Measurements from ENCODE around the gene SLC26A11.

SLC26A11 gene

DNA sequence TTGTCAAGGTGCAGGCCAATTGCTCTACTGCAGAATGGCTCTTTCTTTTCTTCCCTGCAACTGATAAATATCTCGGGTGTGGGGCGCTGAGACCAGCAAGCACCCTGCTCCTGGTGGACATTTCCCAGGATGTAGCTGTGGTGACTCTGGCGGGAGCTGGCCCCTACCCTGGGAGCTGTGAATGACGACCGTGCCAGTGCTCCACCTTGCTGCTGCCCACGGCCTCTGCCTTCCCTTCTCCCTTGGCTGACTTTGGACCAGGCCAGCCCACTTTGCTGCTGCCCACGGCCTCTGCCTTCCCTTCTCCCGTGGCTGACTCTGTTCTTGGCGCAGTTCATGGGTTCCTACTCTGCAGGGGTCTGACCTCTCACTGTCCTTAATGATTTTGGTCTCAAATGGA, 34.3 kb upstream of the SLC26A11 start:
- ChIA-PET POLR2A (no interaction called here), CTCF (no interaction called here)
- DNase-seq (ENCODE audit: extremely low spot score) = no peak
- TF ChIP-seq CTBP1 (IDR thresholded peaks at IDR 0.05; ENCODE audit: borderline replicate concordance) = no peak

DNA sequence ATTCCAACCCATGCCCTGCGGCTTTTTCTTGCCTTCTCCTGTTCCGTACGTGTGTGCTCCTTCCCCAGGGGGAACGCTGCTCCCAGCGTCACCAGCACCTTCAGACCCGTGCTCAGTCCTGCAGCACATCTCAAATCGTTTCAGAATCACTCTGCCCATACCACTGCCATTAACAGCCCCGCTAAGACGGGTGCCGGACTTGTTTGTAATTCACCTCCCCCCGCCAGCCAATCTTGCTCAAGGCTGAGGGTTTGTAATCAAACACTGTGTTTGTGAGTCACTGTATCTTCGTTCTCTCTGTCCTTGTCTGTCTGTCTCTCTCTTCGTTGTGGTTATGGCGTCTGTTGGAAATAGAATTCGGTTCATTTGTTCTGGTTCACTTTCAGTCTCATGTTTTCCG, 33.1 kb upstream of the SLC26A11 start:
- POLR2A ChIA-PET = no interaction called here
- TF ChIP-seq TARDBP (IDR thresholded peaks at IDR 0.05) (no peak), NFRKB (IDR thresholded peaks at IDR 0.05) (no peak)
- CTCF ChIA-PET = no interaction called here
- DNase-seq (ENCODE audit: extremely low spot score) = no peak

DNA sequence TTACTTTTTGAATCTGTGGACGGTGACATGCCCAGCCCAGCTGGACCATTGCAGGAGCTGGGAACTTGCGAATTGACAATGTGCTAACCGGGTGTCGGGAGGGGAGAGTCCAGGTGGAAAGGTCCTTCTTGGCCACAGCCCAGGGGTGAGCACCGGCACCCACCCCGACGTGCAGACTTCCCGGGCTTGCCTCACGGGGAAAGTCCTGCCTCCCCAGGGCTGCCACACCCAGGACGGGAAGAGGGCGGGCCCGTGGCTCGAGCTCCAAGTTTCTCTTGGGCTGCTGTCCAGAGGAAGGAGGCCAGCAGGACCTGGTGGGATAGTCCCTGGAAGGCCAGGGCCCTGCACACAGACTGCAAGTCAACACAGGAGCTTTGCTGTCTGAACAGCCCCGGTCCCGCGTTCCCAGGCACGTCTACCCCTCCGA, 32.7 kb upstream of the SLC26A11 start:
- no peak for TF ChIP-seq SP1 (IDR thresholded peaks at IDR 0.05)
- TF ChIP-seq L3MBTL2 (conservative IDR thresholded peaks at IDR 0.05) = no peak
- no peak for TF ChIP-seq SUZ12 (IDR thresholded peaks at IDR 0.05)
- no peak for DNase-seq (ENCODE audit: extremely low spot score)
- ChIA-PET POLR2A (no interaction called here), CTCF (interaction anchor here (1.3 kb wide), 1 partner anchor 86 kb away, joined by 3 read pairs; the partner anchor contains the start of gene GAA)

GRCh38 chr17:80189611-80190010, 30.6 kb upstream of the SLC26A11 start:
- ChIA-PET CTCF (no interaction called here), POLR2A (no interaction called here)
- no peak for TF ChIP-seq SP1 (IDR thresholded peaks at IDR 0.05)
- no peak for TF ChIP-seq ELF4 (IDR thresholded peaks at IDR 0.05)
- TF ChIP-seq NFRKB (IDR thresholded peaks at IDR 0.05) = no peak
- no peak for TF ChIP-seq PKNOX1 (IDR thresholded peaks at IDR 0.05)
- TF ChIP-seq SUZ12 (IDR thresholded peaks at IDR 0.05) = no peak
- no peak for TF ChIP-seq FOXM1 (IDR thresholded peaks at IDR 0.05; ENCODE audit: borderline replicate concordance)
- TF ChIP-seq HDGF (IDR thresholded peaks at IDR 0.05; ENCODE audit: borderline replicate concordance) = no peak
- no peak for TF ChIP-seq BHLHE40 (IDR thresholded peaks at IDR 0.05; ENCODE audit: borderline replicate concordance)
- no peak for TF ChIP-seq ZNF384 (IDR thresholded peaks at IDR 0.05)
- TF ChIP-seq FOXK2 (IDR thresholded peaks at IDR 0.05) = no peak
- no peak for TF ChIP-seq L3MBTL2 (conservative IDR thresholded peaks at IDR 0.05)
- no peak for TF ChIP-seq FOXA1 (IDR thresholded peaks at IDR 0.05)
- no peak for TF ChIP-seq TARDBP (IDR thresholded peaks at IDR 0.05)
- TF ChIP-seq ARNT (IDR thresholded peaks at IDR 0.05) = no peak
- TF ChIP-seq LEF1 (IDR thresholded peaks at IDR 0.05; ENCODE audit: borderline replicate concordance) = no peak
- no peak for TF ChIP-seq CTBP1 (IDR thresholded peaks at IDR 0.05; ENCODE audit: borderline replicate concordance)
- DNase-seq (ENCODE audit: extremely low spot score) = no peak

DNA sequence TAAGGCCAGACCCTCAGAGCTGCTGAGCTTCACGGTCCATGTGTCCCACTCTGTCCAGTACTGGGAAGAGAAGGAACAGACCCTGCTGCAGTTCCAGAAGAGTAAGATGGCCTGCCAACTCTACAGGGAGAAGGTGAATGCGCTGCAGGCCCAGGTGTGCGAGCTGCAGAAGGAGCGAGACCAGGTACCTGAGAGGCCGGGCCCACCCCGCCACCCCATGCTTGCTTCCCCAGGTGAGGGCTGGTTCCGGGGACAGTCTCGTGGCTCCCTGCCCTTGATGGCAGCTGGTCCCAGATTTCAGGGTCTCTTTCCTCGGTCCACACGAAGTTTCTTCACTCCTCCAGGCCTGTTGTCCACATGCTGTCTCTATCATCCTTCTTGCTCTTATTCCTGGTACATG, 29.5 kb upstream of the SLC26A11 start:
- ChIA-PET CTCF (interaction anchor here (0.6 kb wide), 1 partner anchor 8 kb away, joined by 4 read pairs; no protein-coding TSS in a partner anchor), POLR2A (interaction anchor here (1.2 kb wide), 1 partner anchor 90 kb away, joined by 3 read pairs; the partner anchor contains the start of gene GAA)
- no peak for DNase-seq (ENCODE audit: extremely low spot score)
- no peak for TF ChIP-seq CTBP1 (IDR thresholded peaks at IDR 0.05; ENCODE audit: borderline replicate concordance)
- TF ChIP-seq SP1 (IDR thresholded peaks at IDR 0.05) = no peak
- no peak for TF ChIP-seq ARNT (IDR thresholded peaks at IDR 0.05)
- TF ChIP-seq LEF1 (IDR thresholded peaks at IDR 0.05; ENCODE audit: borderline replicate concordance) = no peak
- no peak for TF ChIP-seq L3MBTL2 (conservative IDR thresholded peaks at IDR 0.05)
- no peak for TF ChIP-seq PKNOX1 (IDR thresholded peaks at IDR 0.05)
- no peak for TF ChIP-seq FOXK2 (IDR thresholded peaks at IDR 0.05)
- TF ChIP-seq HDGF (IDR thresholded peaks at IDR 0.05; ENCODE audit: borderline replicate concordance) = no peak
- TF ChIP-seq NFRKB (IDR thresholded peaks at IDR 0.05) = no peak
- TF ChIP-seq TARDBP (IDR thresholded peaks at IDR 0.05) = no peak
- TF ChIP-seq ELF4 (IDR thresholded peaks at IDR 0.05) = no peak
- TF ChIP-seq ZNF384 (IDR thresholded peaks at IDR 0.05) = no peak
- TF ChIP-seq SUZ12 (IDR thresholded peaks at IDR 0.05) = no peak
- no peak for TF ChIP-seq BHLHE40 (IDR thresholded peaks at IDR 0.05; ENCODE audit: borderline replicate concordance)
- no peak for TF ChIP-seq FOXM1 (IDR thresholded peaks at IDR 0.05; ENCODE audit: borderline replicate concordance)
- TF ChIP-seq FOXA1 (IDR thresholded peaks at IDR 0.05) = no peak

DNA sequence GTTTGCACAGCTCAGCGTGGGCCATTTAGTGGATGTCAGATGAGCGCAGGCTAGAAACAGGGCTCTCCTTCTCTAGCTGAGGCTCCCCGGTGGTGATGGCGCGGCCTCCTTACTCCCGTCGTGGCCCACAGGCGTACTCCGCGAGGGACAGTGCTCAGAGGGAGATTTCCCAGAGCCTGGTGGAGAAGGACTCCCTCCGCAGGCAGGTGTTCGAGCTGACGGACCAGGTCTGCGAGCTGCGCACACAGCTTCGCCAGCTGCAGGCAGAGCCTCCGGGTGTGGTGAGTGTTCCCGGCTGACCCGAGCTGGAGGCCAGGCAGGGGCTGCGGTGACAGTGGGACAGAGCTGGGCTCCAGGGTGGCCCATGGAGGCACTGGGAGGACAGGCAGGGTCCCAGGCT, 29.0 kb upstream of the SLC26A11 start:
- CTCF ChIA-PET = interaction anchor here (0.6 kb wide), 1 partner anchor 9 kb away, joined by 4 read pairs; no protein-coding TSS in a partner anchor
- POLR2A ChIA-PET = interaction anchor here (1.2 kb wide), 1 partner anchor 90 kb away, joined by 3 read pairs; the partner anchor contains the start of gene GAA
- no peak for DNase-seq (ENCODE audit: extremely low spot score)
- TF ChIP-seq ARNT (IDR thresholded peaks at IDR 0.05) (no peak), CTBP1 (IDR thresholded peaks at IDR 0.05; ENCODE audit: borderline replicate concordance) (no peak)

GRCh38 chr17:80191865-80192661, 28.2 kb upstream of the SLC26A11 start:
- CTCF ChIA-PET = no interaction called here
- no peak for TF ChIP-seq FOXK2 (IDR thresholded peaks at IDR 0.05)
- no peak for TF ChIP-seq PKNOX1 (IDR thresholded peaks at IDR 0.05)
- TF ChIP-seq BHLHE40 (IDR thresholded peaks at IDR 0.05; ENCODE audit: borderline replicate concordance) = no peak
- TF ChIP-seq NFRKB (IDR thresholded peaks at IDR 0.05) = no peak
- TF ChIP-seq ARNT (IDR thresholded peaks at IDR 0.05) = no peak
- no peak for TF ChIP-seq L3MBTL2 (conservative IDR thresholded peaks at IDR 0.05)
- TF ChIP-seq CTBP1 (IDR thresholded peaks at IDR 0.05; ENCODE audit: borderline replicate concordance) = no peak
- TF ChIP-seq FOXA1 (IDR thresholded peaks at IDR 0.05) = no peak
- TF ChIP-seq SUZ12 (IDR thresholded peaks at IDR 0.05) = no peak
- TF ChIP-seq TARDBP (IDR thresholded peaks at IDR 0.05) = no peak
- TF ChIP-seq HDGF (IDR thresholded peaks at IDR 0.05; ENCODE audit: borderline replicate concordance) = no peak
- no peak for TF ChIP-seq SP1 (IDR thresholded peaks at IDR 0.05)
- no peak for TF ChIP-seq FOXM1 (IDR thresholded peaks at IDR 0.05; ENCODE audit: borderline replicate concordance)
- no peak for TF ChIP-seq ZNF384 (IDR thresholded peaks at IDR 0.05)
- no peak for TF ChIP-seq LEF1 (IDR thresholded peaks at IDR 0.05; ENCODE audit: borderline replicate concordance)

More at GRCh38 chr17:80191865-80192661, 28.2 kb upstream of the SLC26A11 start:
- POLR2A ChIA-PET = no interaction called here
- no peak for DNase-seq (ENCODE audit: extremely low spot score)

Measured in HEK293T (cell line).